Astrocyte (in vitro differentiated cells and primary cell): ENCODE results near the gene STXBP5. TPM values are rescaled to one million over a fixed set of nuclear protein-coding genes. Genes with fewer than 3 reads are reported as not detected.

Experiments used
- DNase-seq: peaks from one replicate; pipeline ENCODE4 v3.0.0-alpha.2; 2010; ENCODE audit warnings: low read depth
- FAIRE-seq: peaks from 2 replicates; lab custom pipeline; 2011; peaks lifted over from hg19 to GRCh38; lab: Jason Lieb, UNC
- H2AFZ ChIP-seq: 2 replicates; pipeline ENCODE4 v1.6.0; 2012; ENCODE audit warnings: low read depth, low read length, inconsistent platforms
- H3K27ac ChIP-seq: 2 replicates; pipeline ENCODE4 v1.5.1; 2011; ENCODE audit warnings: low read depth, low read length, inconsistent platforms
- H3K27me3 ChIP-seq: 2 replicates; pipeline ENCODE4 v1.6.0; 2011; ENCODE audit warnings: low read length, inconsistent platforms; ENCODE audit not compliant: insufficient read depth
- H3K36me3 ChIP-seq: 2 replicates; pipeline ENCODE4 v1.5.1; 2011; ENCODE audit warnings: low read length, inconsistent platforms; ENCODE audit not compliant: insufficient read depth
- H3K4me1 ChIP-seq: 2 replicates; pipeline ENCODE4 v1.5.1; 2011; ENCODE audit warnings: low read length, inconsistent platforms; ENCODE audit not compliant: insufficient read depth
- H3K4me2 ChIP-seq: 2 replicates; pipeline ENCODE4 v1.6.0; 2012; ENCODE audit warnings: low read length, inconsistent platforms
- H3K4me3 ChIP-seq: 2 replicates; pipeline ENCODE4 v1.5.1; 2011; ENCODE audit warnings: low read depth, mild to moderate bottlenecking, low read length, inconsistent platforms; ENCODE audit not compliant: insufficient read depth
- H3K79me2 ChIP-seq: 2 replicates; pipeline ENCODE4 v1.6.0; 2012; ENCODE audit warnings: mild to moderate bottlenecking, low read length, inconsistent platforms; ENCODE audit not compliant: insufficient read depth
- H3K9ac ChIP-seq: 2 replicates; pipeline ENCODE4 v1.6.0; 2012; ENCODE audit warnings: mild to moderate bottlenecking, low read length, inconsistent platforms
- H3K9me3 ChIP-seq: 2 replicates; pipeline ENCODE4 v1.5.1; 2012; ENCODE audit warnings: low read depth, mild to moderate bottlenecking, low read length, inconsistent platforms; ENCODE audit not compliant: insufficient read depth
- H4K20me1 ChIP-seq: 2 replicates; pipeline ENCODE4 v1.6.0; 2012; ENCODE audit warnings: low read length, inconsistent platforms; ENCODE audit not compliant: insufficient read depth
- H3K27ac Mint-ChIP-seq: one replicate; pipeline ENCODE4 v1.8.0; 2021; ENCODE audit warnings: mild to moderate bottlenecking, mixed read lengths; ENCODE audit not compliant: unreplicated experiment
- H3K27me3 Mint-ChIP-seq: one replicate; pipeline ENCODE4 v1.8.0; 2021; ENCODE audit warnings: low read depth, mixed read lengths; ENCODE audit not compliant: unreplicated experiment
- H3K36me3 Mint-ChIP-seq: one replicate; pipeline ENCODE4 v1.8.0; 2021; ENCODE audit warnings: low read depth, mixed read lengths; ENCODE audit not compliant: unreplicated experiment
- H3K4me1 Mint-ChIP-seq: one replicate; pipeline ENCODE4 v1.8.0; 2021; ENCODE audit warnings: low read depth, mixed read lengths; ENCODE audit not compliant: unreplicated experiment
- H3K4me3 Mint-ChIP-seq: one replicate; pipeline ENCODE4 v1.8.0; 2021; ENCODE audit warnings: mild to moderate bottlenecking, moderate library complexity, mixed read lengths; ENCODE audit not compliant: unreplicated experiment
- H3K9me3 Mint-ChIP-seq: one replicate; pipeline ENCODE4 v1.8.0; 2021; ENCODE audit warnings: mild to moderate bottlenecking, mixed read lengths; ENCODE audit not compliant: unreplicated experiment
- EZH2 ChIP-seq: IDR thresholded peaks from 2 replicates; pipeline ENCODE4 v1.6.1; 2012; ENCODE audit warnings: mild to moderate bottlenecking, low read length, inconsistent platforms; ENCODE audit not compliant: insufficient read depth
- total RNA-seq: library from RNA; stranded (reverse); gene quantifications from 2 replicates; pipeline ENCODE4 v1.2.1, GENCODE V29; 2021
- TF ChIP-seq, protein P1 (sequence below): IDR thresholded peaks from 2 replicates; pipeline ENCODE4 v1.5.1; 2011; ENCODE audit warnings: low read depth, mild to moderate bottlenecking, inconsistent platforms, low read length, moderate library complexity; ENCODE audit not compliant: insufficient read depth

Gene STXBP5
- total RNA-seq, 1 donor from 2014 or later = 25.7 TPM

DNA sequence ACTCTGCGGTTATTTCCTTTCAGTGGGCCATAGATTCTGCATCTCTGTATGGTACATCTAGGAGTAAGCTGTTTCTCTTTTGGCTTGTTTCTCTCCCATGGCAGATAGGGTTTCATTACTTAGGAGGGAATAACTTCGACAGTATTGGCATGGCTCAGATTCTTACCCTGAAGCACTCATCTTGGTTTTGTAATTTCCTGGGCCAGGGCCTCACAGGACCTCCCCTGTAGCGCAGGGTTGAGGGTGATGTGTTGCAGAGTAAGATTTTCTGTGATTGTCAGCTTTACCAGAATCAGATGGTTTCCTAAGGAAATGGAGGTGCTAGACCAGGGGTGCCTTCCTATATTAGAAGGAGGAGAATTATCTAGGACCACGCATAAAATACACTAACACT is 78.3 kb downstream of the STXBP5 start:
- H2AFZ ChIP-seq = no peak overlapping the region
- H3K27ac ChIP-seq = no peak overlapping the region
- no peak overlapping the region for H3K4me3 ChIP-seq
- FAIRE-seq (no peak), DNase-seq (no peak)
- peaks cover 2% of the 10 kb centered on the region for H3K4me1 Mint-ChIP-seq
- peaks cover 1% of the 10 kb centered on the region for H3K36me3 ChIP-seq
- H3K27me3 ChIP-seq = no peaks in the 10 kb centered on the region
- TF ChIP-seq EZH2 = no peak
- TF ChIP-seq, protein P1, sequence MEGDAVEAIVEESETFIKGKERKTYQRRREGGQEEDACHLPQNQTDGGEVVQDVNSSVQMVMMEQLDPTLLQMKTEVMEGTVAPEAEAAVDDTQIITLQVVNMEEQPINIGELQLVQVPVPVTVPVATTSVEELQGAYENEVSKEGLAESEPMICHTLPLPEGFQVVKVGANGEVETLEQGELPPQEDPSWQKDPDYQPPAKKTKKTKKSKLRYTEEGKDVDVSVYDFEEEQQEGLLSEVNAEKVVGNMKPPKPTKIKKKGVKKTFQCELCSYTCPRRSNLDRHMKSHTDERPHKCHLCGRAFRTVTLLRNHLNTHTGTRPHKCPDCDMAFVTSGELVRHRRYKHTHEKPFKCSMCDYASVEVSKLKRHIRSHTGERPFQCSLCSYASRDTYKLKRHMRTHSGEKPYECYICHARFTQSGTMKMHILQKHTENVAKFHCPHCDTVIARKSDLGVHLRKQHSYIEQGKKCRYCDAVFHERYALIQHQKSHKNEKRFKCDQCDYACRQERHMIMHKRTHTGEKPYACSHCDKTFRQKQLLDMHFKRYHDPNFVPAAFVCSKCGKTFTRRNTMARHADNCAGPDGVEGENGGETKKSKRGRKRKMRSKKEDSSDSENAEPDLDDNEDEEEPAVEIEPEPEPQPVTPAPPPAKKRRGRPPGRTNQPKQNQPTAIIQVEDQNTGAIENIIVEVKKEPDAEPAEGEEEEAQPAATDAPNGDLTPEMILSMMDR = no peak
- no peaks in the 10 kb centered on the region for H3K9me3 Mint-ChIP-seq
- H3K9me3 ChIP-seq = no peaks in the 10 kb centered on the region
- H3K9ac ChIP-seq = no peak overlapping the region
- H3K4me2 ChIP-seq = no peak overlapping the region
- H3K27me3 Mint-ChIP-seq = no peaks in the 10 kb centered on the region
- no peaks in the 10 kb centered on the region for H3K79me2 ChIP-seq
- H3K4me1 ChIP-seq = peaks cover under 1% of the 10 kb centered on the region
- H3K27ac Mint-ChIP-seq = no peak overlapping the region
- peaks cover 8% of the 10 kb centered on the region for H3K36me3 Mint-ChIP-seq
- H3K4me3 Mint-ChIP-seq = no peak overlapping the region
- H4K20me1 ChIP-seq = no peaks in the 10 kb centered on the region

DNA sequence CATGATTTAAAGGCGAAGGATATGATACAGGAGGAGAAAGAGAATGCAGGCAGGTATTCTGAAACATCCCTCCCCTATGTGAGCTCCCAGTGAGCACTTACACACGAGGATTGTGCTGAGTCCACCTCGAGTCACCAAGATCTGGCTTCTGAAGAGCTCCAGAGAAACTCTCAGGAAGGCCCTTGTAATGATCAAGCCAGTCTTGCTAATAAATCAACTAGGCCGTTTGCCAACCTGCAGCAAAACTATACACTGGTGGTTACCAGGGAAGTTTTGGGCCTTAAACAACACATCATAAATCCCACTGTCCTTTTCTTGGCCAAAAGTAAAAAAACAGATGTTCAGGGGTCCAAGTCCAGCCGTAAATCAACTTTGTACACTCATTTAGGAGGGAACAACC is 79.2 kb downstream of the STXBP5 start:
- H3K79me2 ChIP-seq = no peaks in the 10 kb centered on the region
- no peaks in the 10 kb centered on the region for H3K9me3 ChIP-seq
- H3K4me2 ChIP-seq = no peak overlapping the region
- Mint-ChIP-seq H3K27ac (no peak overlapping the region), H3K36me3 (peaks cover 8% of the 10 kb centered on the region), H3K9me3 (no peaks in the 10 kb centered on the region), H3K27me3 (no peaks in the 10 kb centered on the region), H3K4me1 (peaks cover 11% of the 10 kb centered on the region), H3K4me3 (no peak overlapping the region)
- H3K9ac ChIP-seq = no peak overlapping the region
- no peaks in the 10 kb centered on the region for H4K20me1 ChIP-seq
- no peaks in the 10 kb centered on the region for H3K27me3 ChIP-seq
- TF ChIP-seq EZH2 = no peak
- TF ChIP-seq, protein P1 = no peak
- FAIRE-seq (no peak), DNase-seq (peak; percentile 25)
- no peaks in the 10 kb centered on the region for H3K36me3 ChIP-seq
- H2AFZ ChIP-seq = no peak overlapping the region
- H3K4me3 ChIP-seq = no peak overlapping the region
- peaks cover 8% of the 10 kb centered on the region for H3K4me1 ChIP-seq
- no peak overlapping the region for H3K27ac ChIP-seq

DNA sequence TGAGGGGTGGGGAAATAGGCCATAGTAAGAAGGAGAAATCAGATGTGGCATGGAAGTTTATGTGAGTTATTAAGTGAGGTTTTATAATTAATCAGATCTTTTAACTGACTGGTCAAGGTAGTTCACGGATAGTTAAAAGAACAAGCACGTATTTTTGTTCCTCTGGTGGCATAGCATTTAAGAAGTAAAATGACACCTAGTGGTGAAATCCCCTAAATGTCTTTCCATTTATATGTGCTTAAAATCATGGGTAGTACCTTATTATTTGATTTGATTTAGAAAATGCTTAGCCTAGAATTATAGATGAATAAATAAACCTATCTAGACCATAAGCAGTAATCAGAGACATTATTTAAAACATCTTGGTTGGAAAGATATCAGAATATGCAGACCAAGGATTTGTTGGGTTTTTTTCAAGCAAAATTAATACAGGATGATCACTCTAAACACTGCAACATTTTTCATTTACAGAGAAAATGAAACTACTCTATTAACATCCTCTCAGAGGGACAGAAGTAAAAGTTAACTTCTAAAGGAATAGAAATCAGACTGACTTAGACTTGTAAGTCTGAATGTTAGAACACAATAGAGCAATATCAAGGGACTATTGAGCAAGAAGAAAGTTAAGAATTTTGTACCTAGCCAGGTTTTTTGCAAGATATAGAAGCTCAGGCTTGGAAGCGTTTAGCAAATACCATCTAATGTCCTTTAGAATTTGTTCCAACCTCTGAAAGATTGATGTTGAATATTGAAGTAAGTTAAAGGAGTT is 81.1 kb downstream of the STXBP5 start:
- peaks cover 2% of the 10 kb centered on the region for H3K36me3 Mint-ChIP-seq
- no peak overlapping the region for H3K9ac ChIP-seq
- H2AFZ ChIP-seq = no peak overlapping the region
- H3K9me3 Mint-ChIP-seq = no peaks in the 10 kb centered on the region
- no peaks in the 10 kb centered on the region for H4K20me1 ChIP-seq
- H3K27me3 Mint-ChIP-seq = no peaks in the 10 kb centered on the region
- H3K79me2 ChIP-seq = no peaks in the 10 kb centered on the region
- H3K36me3 ChIP-seq = no peaks in the 10 kb centered on the region
- H3K4me2 ChIP-seq = no peak overlapping the region
- no peak overlapping the region for H3K4me3 Mint-ChIP-seq
- FAIRE-seq (peak; percentile 93), DNase-seq (peak; percentile 50)
- H3K4me3 ChIP-seq = no peak overlapping the region
- no peak overlapping the region for H3K27ac Mint-ChIP-seq
- peaks cover 14% of the 10 kb centered on the region for H3K4me1 Mint-ChIP-seq
- H3K9me3 ChIP-seq = no peaks in the 10 kb centered on the region
- no peak overlapping the region for H3K27ac ChIP-seq
- H3K4me1 ChIP-seq = peaks cover 8% of the 10 kb centered on the region
- TF ChIP-seq, protein P1 = peak; percentile 47
- TF ChIP-seq EZH2 = no peak
- H3K27me3 ChIP-seq = no peaks in the 10 kb centered on the region
